Vagina (tissue), 2 donors: Measurements from ENCODE around the gene OPRL1. TPM values are rescaled to one million over a fixed set of nuclear protein-coding genes. Genes with fewer than 3 reads are reported as not detected.

Source experiments
- DNase-seq, 2 donors: peaks; one replicate each; pipeline ENCODE4 v3.0.0-alpha.2; 2017; ENCODE audit errors: extremely low spot score in 2 of 2
- H3K27ac ChIP-seq: fragments of 200-600 bp; sonication (generic); one replicate; pipeline ENCODE4 v1.5.1; 2019
- H3K27me3 ChIP-seq: fragments of 200-600 bp; sonication (generic); one replicate; pipeline ENCODE4 v1.5.1; 2019
- H3K36me3 ChIP-seq, 2 donors: fragments of 200-600 bp; sonication (generic); one replicate each; pipeline ENCODE4 v1.5.1; 2017 to 2019
- H3K4me1 ChIP-seq: fragments of 200-600 bp; sonication (generic); one replicate; pipeline ENCODE4 v1.5.1; 2019
- H3K4me3 ChIP-seq, 2 donors: fragments of 200-600 bp; sonication (generic); 1 replicate in 1 of 2; 2 replicates in 1 of 2; pipeline ENCODE4 v1.5.1; 2016 to 2019
- H3K9me3 ChIP-seq: fragments of 200-600 bp; sonication (generic); one replicate; pipeline ENCODE4 v1.5.1; 2019
- POLR2A ChIP-seq, 2 donors: fragments of 450-650 bp; IDR thresholded peaks; one replicate each; pipeline ENCODE4 v1.6.1; 2017; ENCODE audit warnings: antibody characterized with exemption in 2 of 2, mild to moderate bottlenecking in 2 of 2, moderate library complexity in 2 of 2
- POLR2AphosphoS5 ChIP-seq, 2 donors: sonication (generic); formaldehyde crosslinking; IDR thresholded peaks; one replicate each; pipeline ENCODE4 v1.9.0; 2017; ENCODE audit warnings: antibody characterized with exemption in 2 of 2, mild to moderate bottlenecking in 2 of 2, low read depth in 1 of 2; ENCODE audit not compliant: insufficient read depth in 1 of 2
- intact Hi-C: fragments of 100-400 bp; cut with DNase I; formaldehyde crosslinking; loops from one replicate; pipeline ENCODE4 v1.15.1; 2023
- total RNA-seq: library from RNA; depleted of rRNA; stranded (reverse); fragments of >200 nt; gene quantifications from one replicate; pipeline ENCODE4 v1.2.3, GENCODE V29; 2016
- TF ChIP-seq, protein P1 (sequence below), 3 experiments: fragments of 450-650 bp in 2 of 3; fragments of 200-600 bp in 1 of 3; sonication (generic) in 1 of 3; IDR thresholded peaks; one replicate each; pipeline ENCODE4 v1.5.1; 2017 to 2019; ENCODE audit warnings: antibody characterized with exemption in 3 of 3, mild to moderate bottlenecking in 2 of 3, moderate library complexity in 2 of 3

OPRL1 gene
- total RNA-seq, 1 donor from 2014 or later, result 1.5 TPM

GRCh38 chr20:64053841-64054661 lies 25.8 kb upstream of the OPRL1 start:
- peaks cover 33% of the 10 kb centered on the region for H3K4me1 ChIP-seq
- H3K9me3 ChIP-seq, result no peaks in the 10 kb centered on the region
- peak; percentile 18 to 45 for TF ChIP-seq POLR2AphosphoS5 (IDR thresholded peaks at IDR 0.05; ENCODE audit: insufficient read depth in 1 of 2, low read depth in 1 of 2)
- TF ChIP-seq, protein P1, sequence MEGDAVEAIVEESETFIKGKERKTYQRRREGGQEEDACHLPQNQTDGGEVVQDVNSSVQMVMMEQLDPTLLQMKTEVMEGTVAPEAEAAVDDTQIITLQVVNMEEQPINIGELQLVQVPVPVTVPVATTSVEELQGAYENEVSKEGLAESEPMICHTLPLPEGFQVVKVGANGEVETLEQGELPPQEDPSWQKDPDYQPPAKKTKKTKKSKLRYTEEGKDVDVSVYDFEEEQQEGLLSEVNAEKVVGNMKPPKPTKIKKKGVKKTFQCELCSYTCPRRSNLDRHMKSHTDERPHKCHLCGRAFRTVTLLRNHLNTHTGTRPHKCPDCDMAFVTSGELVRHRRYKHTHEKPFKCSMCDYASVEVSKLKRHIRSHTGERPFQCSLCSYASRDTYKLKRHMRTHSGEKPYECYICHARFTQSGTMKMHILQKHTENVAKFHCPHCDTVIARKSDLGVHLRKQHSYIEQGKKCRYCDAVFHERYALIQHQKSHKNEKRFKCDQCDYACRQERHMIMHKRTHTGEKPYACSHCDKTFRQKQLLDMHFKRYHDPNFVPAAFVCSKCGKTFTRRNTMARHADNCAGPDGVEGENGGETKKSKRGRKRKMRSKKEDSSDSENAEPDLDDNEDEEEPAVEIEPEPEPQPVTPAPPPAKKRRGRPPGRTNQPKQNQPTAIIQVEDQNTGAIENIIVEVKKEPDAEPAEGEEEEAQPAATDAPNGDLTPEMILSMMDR (IDR thresholded peaks at IDR 0.05), result no peak
- H3K27me3 ChIP-seq, result peaks cover 8% of the 10 kb centered on the region
- intact Hi-C loops, result no loop called here
- H3K27ac ChIP-seq, result no peak overlapping the region
- no peak for DNase-seq
- H3K4me3 ChIP-seq, result no peak overlapping the region
- no peaks in the 10 kb centered on the region for H3K36me3 ChIP-seq

DNA sequence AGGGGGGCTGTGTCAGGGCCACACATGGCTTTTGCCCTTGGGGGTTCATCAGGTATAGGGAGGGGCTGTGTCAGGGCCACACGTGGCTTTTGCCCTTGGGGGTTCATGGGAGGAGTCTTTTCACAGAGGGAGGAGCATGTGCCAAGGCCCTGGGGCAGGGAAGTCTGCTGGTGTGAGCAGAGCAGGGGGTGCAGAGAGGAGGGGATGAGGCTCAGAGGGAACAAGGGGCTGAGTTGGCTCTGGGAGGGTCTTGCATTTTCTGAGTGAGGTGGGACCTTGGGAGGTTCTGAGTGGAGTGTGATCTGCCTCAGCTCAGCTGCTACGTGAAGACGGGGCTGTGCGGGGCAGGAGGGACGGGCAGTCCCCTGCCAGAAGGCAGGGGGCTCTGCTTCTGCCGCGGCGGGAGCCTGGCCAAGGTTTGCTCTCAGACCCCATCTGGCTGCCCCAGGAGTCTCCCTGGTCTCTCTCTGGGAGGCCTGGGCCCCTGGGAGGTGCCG lies 24.4 kb upstream of the OPRL1 start:
- Histone ChIP-seq H3K9me3 (no peaks in the 10 kb centered on the region), H3K36me3 (no peaks in the 10 kb centered on the region), H3K4me3 (no peak overlapping the region), H3K27me3 (peaks cover 8% of the 10 kb centered on the region), H3K27ac (no peak overlapping the region), H3K4me1 (peaks cover 28% of the 10 kb centered on the region)
- DNase-seq, result no peak
- no peak for TF ChIP-seq POLR2A (IDR thresholded peaks at IDR 0.05)
- TF ChIP-seq POLR2AphosphoS5 (IDR thresholded peaks at IDR 0.05; ENCODE audit: insufficient read depth in 1 of 2, low read depth in 1 of 2), result no peak
- TF ChIP-seq, protein P1 (IDR thresholded peaks at IDR 0.05), result no peak
- intact Hi-C loops, result no loop called here

- intact Hi-C loops, result no loop called here
- H3K9me3 ChIP-seq, result no peaks in the 10 kb centered on the region
- H3K4me3 ChIP-seq, result no peak overlapping the region
- no peak for DNase-seq
- TF ChIP-seq, protein P1 (IDR thresholded peaks at IDR 0.05), result no peak
- no peak for TF ChIP-seq POLR2AphosphoS5 (IDR thresholded peaks at IDR 0.05; ENCODE audit: insufficient read depth in 1 of 2, low read depth in 1 of 2)
- TF ChIP-seq POLR2A (IDR thresholded peaks at IDR 0.05), result no peak
- peaks cover 6% of the 10 kb centered on the region for H3K27me3 ChIP-seq
- no peak overlapping the region for H3K27ac ChIP-seq
- peaks cover 28% of the 10 kb centered on the region for H3K4me1 ChIP-seq
- no peaks in the 10 kb centered on the region for H3K36me3 ChIP-seq
These were observed 23.8 kb upstream of the OPRL1 start for GRCh38 chr20:64055893-64056638.

DNA sequence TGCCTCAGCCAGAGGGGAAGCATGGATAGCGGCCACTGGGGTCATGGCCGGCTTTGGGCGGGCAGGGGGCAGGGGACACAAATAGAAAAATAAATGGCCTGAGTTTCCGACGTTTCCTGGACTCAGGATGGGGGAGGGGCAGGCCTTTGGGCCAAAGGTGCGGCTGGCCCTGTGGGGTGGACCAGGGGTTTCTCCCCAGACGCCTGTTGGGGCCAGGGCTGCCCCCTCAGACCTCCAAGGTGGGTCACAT lies 23.3 kb upstream of the OPRL1 start:
- no peak overlapping the region for H3K27ac ChIP-seq
- TF ChIP-seq POLR2AphosphoS5 (IDR thresholded peaks at IDR 0.05; ENCODE audit: insufficient read depth in 1 of 2, low read depth in 1 of 2), result no peak
- TF ChIP-seq, protein P1 (IDR thresholded peaks at IDR 0.05), result no peak
- no peaks in the 10 kb centered on the region for H3K9me3 ChIP-seq
- H3K27me3 ChIP-seq, result peaks cover 1% of the 10 kb centered on the region
- H3K4me1 ChIP-seq, result peaks cover 28% of the 10 kb centered on the region
- H3K4me3 ChIP-seq, result no peak overlapping the region
- intact Hi-C loops, result no loop called here
- no peak for DNase-seq
- no peaks in the 10 kb centered on the region for H3K36me3 ChIP-seq
